Islet of Langerhans (tissue), 1 donor: ENCODE measurements around the gene RPP21.
"Not testable (repeated sequence)": the region's sequence is repeated elsewhere in the genome, so short reads cannot be mapped to it uniquely, and the experiment has no call there.

ENCODE experiments used
- FAIRE-seq: peaks from one replicate; lab custom pipeline; 2011; peaks lifted over from hg19 to GRCh38; lab: Jason Lieb, UNC

The RPP21 gene

GRCh38 chr6:30331981-30332380, 13.0 kb upstream of the RPP21 start:
- no peak for FAIRE-seq

GRCh38 chr6:30334075-30334783, 10.7 kb upstream of the RPP21 start:
- no peak for FAIRE-seq

GRCh38 chr6:30340589-30341054, 4.3 kb upstream of the RPP21 start:
- FAIRE-seq, result no peak

GRCh38 chr6:30341218-30341617, 3.7 kb upstream of the RPP21 start:
- no peak for FAIRE-seq

GRCh38 chr6:30341728-30342127, 3.2 kb upstream of the RPP21 start:
- FAIRE-seq, result no peak

GRCh38 chr6:30344191-30344867, 627 bp upstream of the RPP21 start:
- FAIRE-seq, result no peak

- FAIRE-seq, result no peak
These were observed 896 bp downstream of the RPP21 start for GRCh38 chr6:30345852-30346251.

- no peak for FAIRE-seq
These were observed 4.0 kb downstream of the RPP21 start for GRCh38 chr6:30348957-30349356.

GRCh38 chr6:30349421-30350177, 4.6 kb downstream of the RPP21 start:
- FAIRE-seq, result no peak

- FAIRE-seq, result no peak
These were observed 5.6 kb downstream of the RPP21 start for GRCh38 chr6:30350524-30350923.

- no peak for FAIRE-seq
These were observed 7.6 kb downstream of the RPP21 start for GRCh38 chr6:30352550-30352949.

GRCh38 chr6:30355281-30355680, 10.3 kb downstream of the RPP21 start:
- no peak for FAIRE-seq

GRCh38 chr6:30356536-30356935, 11.6 kb downstream of the RPP21 start:
- peak; percentile 60 for FAIRE-seq

- FAIRE-seq, result peak; percentile 96
These were observed 13.0 kb downstream of the RPP21 start for GRCh38 chr6:30357678-30358540.

- FAIRE-seq, result no peak
These were observed 14.3 kb downstream of the RPP21 start for GRCh38 chr6:30359276-30359675.

- FAIRE-seq, result no peak
These were observed 15.2 kb downstream of the RPP21 start for GRCh38 chr6:30360139-30360538.

GRCh38 chr6:30361661-30362060, 16.7 kb downstream of the RPP21 start:
- no peak for FAIRE-seq

- no peak for FAIRE-seq
These were observed 18.5 kb downstream of the RPP21 start for GRCh38 chr6:30363459-30363858.

GRCh38 chr6:30364591-30364990, 19.6 kb downstream of the RPP21 start:
- FAIRE-seq, result no peak

GRCh38 chr6:30369280-30369679, 24.3 kb downstream of the RPP21 start:
- FAIRE-seq, result not testable (repeated sequence)

GRCh38 chr6:30378290-30378937, 33.5 kb downstream of the RPP21 start:
- FAIRE-seq, result no peak

- no peak for FAIRE-seq
These were observed 35.5 kb downstream of the RPP21 start for GRCh38 chr6:30380464-30380863.
